GM18861 (cell line): ENCODE data around the gene ZNF146.
"Not testable (repeated sequence)": the region's sequence is repeated elsewhere in the genome, so short reads cannot be mapped to it uniquely, and the experiment has no call there.

Experiments used
- ATAC-seq: cut with Tn5 transposase; IDR thresholded peaks from one replicate; pipeline ENCODE4 v1.9.1; 2021; ENCODE audit not compliant: unreplicated experiment

ZNF146 gene

GRCh38 chr19:36269295-36269694 is 54.4 kb downstream of the ZNF146 start:
- not testable (repeated sequence) for ATAC-seq
